Thyroid gland (tissue), 4 donors: ENCODE measurements around the gene RGS8.

Experiments used
- POLR2A ChIP-seq, 2 donors: fragments of 450-650 bp; IDR thresholded peaks; one replicate each; pipeline ENCODE4 v1.6.1; 2017; ENCODE audit warnings: antibody characterized with exemption in 2 of 2, mild to moderate bottlenecking in 2 of 2, moderate library complexity in 1 of 2
- TF ChIP-seq, protein P1 (sequence below), 6 experiments: fragments of 200-600 bp in 3 of 6; fragments of 450-650 bp in 3 of 6; sonication (generic) in 3 of 6; IDR thresholded peaks; one replicate each; pipeline ENCODE4 v1.5.1; 2016 to 2019; ENCODE audit warnings: antibody characterized with exemption in 6 of 6, mild to moderate bottlenecking in 2 of 6, inconsistent platforms in 1 of 6, moderate library complexity in 1 of 6

GRCh38 chr1:182639330-182639729 is 45.1 kb downstream of the RGS8 start:
- TF ChIP-seq, protein P1, sequence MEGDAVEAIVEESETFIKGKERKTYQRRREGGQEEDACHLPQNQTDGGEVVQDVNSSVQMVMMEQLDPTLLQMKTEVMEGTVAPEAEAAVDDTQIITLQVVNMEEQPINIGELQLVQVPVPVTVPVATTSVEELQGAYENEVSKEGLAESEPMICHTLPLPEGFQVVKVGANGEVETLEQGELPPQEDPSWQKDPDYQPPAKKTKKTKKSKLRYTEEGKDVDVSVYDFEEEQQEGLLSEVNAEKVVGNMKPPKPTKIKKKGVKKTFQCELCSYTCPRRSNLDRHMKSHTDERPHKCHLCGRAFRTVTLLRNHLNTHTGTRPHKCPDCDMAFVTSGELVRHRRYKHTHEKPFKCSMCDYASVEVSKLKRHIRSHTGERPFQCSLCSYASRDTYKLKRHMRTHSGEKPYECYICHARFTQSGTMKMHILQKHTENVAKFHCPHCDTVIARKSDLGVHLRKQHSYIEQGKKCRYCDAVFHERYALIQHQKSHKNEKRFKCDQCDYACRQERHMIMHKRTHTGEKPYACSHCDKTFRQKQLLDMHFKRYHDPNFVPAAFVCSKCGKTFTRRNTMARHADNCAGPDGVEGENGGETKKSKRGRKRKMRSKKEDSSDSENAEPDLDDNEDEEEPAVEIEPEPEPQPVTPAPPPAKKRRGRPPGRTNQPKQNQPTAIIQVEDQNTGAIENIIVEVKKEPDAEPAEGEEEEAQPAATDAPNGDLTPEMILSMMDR (IDR thresholded peaks at IDR 0.05) = no peak
- TF ChIP-seq POLR2A (IDR thresholded peaks at IDR 0.05) = no peak
